GM15510 (cell line): ENCODE measurements around the gene RXRA.

Experiments used
- POLR2A ChIP-seq: IDR thresholded peaks from 3 replicates; pipeline ENCODE4 v1.6.1; 2011; ENCODE audit warnings: borderline replicate concordance; ENCODE audit not compliant: insufficient read length; ENCODE audit errors: extremely low read depth

Gene RXRA

GRCh38 chr9:134455537-134455933 is 129.3 kb downstream of the RXRA start:
- no peak for TF ChIP-seq POLR2A

- no peak for TF ChIP-seq POLR2A
Observed at GRCh38 chr9:134455934-134456755, 129.9 kb downstream of the RXRA start.

- no peak for TF ChIP-seq POLR2A
Observed at GRCh38 chr9:134456756-134457305, 130.6 kb downstream of the RXRA start.

- no peak for TF ChIP-seq POLR2A
Observed at GRCh38 chr9:134457321-134458206, 131.3 kb downstream of the RXRA start.

GRCh38 chr9:134458207-134459108 is 132.2 kb downstream of the RXRA start:
- TF ChIP-seq POLR2A = no peak

GRCh38 chr9:134459164-134459563 is 132.9 kb downstream of the RXRA start:
- no peak for TF ChIP-seq POLR2A

- TF ChIP-seq POLR2A = no peak
Observed at GRCh38 chr9:134459573-134459972, 133.3 kb downstream of the RXRA start.

- no peak for TF ChIP-seq POLR2A
Observed at GRCh38 chr9:134460206-134460605, 134.0 kb downstream of the RXRA start.

GRCh38 chr9:134460896-134461295 is 134.6 kb downstream of the RXRA start:
- TF ChIP-seq POLR2A = no peak

GRCh38 chr9:134461426-134461982 is 135.2 kb downstream of the RXRA start:
- TF ChIP-seq POLR2A = no peak

GRCh38 chr9:134462318-134462717 is 136.1 kb downstream of the RXRA start:
- TF ChIP-seq POLR2A = no peak

GRCh38 chr9:134463280-134463679 is 137.0 kb downstream of the RXRA start:
- TF ChIP-seq POLR2A = no peak

GRCh38 chr9:134466869-134467616 is 140.8 kb downstream of the RXRA start:
- no peak for TF ChIP-seq POLR2A
